Globus pallidus (tissue), 1 donor: ENCODE measurements around the gene DRAXIN.
A peak's percentile ranks its signal among the peaks of the same experiment; 100 is the strongest.

ENCODE experiments used
- DNase-seq: peaks from one replicate; pipeline ENCODE4 v3.0.0-alpha.2; 2015; ENCODE audit warnings: low spot score

Gene DRAXIN

DNA sequence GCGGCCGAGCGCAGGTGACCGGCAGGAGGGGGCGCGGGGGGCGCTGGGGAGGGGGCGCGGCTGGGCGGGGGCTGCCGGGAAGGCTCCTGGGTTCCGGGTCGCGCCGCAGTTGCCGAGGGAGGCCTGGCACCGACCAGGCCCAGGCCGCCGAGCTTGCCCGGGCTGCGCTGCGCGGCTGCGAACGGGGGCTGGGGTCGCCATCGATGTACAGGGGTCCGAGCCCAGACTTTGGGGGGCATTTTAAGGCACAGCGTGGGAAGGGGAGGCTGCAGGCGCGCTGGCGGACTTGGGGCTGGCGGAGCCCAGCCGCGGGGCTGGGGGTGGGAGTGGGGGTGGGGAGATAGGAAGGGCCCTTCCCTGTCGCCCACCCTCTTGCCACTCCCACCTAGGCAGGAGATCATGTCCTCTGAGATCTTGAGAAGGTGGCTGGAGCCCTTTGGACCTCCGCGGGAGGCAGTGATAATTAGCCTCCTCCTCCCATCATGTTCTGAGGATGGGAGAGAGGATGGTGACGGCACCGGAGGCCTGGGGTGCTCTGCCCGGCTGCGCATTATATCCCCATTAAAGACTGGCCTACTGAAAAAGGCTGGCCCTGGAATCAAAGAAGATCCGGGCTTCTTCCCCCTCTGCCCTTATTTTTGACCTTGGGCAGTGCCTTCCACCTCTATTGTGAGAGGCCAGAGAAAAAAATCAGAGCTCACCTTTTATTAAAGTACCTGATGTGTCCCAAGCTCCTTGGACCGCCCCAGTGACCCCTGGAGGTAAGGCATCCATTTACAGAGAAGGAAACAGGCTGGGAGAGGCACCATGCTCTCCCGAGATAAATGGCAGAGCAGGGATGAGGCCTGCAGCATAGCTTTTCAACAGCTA, 36.3 kb upstream of the DRAXIN start:
- DNase-seq, result no peak

DNA sequence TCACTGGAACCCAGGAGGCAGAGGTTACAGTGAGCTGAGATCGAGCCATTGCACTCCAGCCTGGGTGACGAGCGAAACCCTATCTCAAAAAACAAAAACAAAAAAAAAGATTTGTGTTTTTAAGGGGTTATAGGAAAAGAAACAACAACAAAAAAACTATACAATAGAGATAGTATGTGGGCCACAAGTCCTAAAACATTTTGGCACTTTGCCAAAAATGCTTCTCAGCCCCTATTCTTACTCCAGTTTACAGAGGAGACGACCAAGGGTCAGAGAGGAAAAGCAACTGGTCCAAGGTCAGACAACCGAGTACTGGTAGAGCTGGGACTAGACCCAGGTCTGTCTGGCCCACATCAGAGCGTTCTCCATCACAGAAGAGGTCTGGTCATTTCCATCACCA, 33.9 kb upstream of the DRAXIN start:
- no peak for DNase-seq

DNA sequence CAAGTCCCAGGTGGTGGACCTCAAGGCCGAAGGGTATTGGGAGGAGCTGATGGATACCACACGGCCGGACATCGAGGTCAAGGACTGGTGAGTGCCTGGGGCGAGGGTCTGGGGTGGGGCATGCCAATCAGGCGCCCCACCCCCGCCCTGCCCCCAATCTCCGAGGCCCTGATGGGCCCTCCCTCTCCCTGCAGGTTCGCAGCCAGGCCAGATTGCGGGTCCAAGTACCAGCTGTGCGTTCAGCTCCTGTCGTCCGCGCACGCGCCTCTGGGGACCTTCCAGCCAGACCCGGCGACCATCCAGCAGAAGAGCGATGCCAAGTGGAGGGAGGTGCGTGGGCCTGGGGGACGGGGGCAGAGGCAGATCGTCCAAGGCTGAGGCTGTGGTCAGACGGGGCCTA, 33.0 kb upstream of the DRAXIN start:
- DNase-seq, result no peak

DNA sequence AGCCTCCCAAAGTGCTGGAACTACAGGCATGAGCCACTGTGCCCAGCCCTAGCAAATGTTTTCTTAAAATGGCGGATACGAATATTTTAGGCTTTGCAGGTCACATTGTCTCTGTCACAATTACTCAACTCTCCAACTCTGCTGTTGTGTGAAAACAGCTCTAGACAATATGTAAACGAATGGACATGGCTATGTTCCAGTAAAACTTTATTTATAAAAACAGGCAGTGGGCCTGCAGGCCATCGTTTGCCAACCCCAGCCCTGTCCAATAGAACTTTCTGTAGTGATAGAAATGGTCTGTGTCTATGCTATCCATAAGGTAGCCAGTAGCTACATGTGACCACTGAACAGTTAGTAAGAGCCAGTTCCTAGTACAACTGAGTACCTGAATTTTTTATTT, 31.8 kb upstream of the DRAXIN start:
- DNase-seq, result no peak

DNA sequence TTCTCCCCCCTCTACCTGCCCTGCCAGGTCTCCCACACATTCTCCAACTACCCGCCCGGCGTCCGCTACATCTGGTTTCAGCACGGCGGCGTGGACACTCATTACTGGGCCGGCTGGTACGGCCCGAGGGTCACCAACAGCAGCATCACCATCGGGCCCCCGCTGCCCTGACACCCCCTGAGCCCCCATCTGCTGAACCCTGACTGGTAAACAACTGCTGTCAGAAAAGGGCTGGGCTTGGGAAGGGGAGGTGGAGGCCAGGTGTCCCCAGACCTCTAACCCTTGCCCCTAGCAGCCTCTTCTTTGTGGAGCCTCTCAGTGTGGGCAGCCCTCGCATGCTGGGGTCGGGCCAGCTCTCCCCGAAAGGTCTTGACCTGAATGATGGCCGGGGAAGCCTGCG, 30.4 kb upstream of the DRAXIN start:
- DNase-seq, result no peak

DNA sequence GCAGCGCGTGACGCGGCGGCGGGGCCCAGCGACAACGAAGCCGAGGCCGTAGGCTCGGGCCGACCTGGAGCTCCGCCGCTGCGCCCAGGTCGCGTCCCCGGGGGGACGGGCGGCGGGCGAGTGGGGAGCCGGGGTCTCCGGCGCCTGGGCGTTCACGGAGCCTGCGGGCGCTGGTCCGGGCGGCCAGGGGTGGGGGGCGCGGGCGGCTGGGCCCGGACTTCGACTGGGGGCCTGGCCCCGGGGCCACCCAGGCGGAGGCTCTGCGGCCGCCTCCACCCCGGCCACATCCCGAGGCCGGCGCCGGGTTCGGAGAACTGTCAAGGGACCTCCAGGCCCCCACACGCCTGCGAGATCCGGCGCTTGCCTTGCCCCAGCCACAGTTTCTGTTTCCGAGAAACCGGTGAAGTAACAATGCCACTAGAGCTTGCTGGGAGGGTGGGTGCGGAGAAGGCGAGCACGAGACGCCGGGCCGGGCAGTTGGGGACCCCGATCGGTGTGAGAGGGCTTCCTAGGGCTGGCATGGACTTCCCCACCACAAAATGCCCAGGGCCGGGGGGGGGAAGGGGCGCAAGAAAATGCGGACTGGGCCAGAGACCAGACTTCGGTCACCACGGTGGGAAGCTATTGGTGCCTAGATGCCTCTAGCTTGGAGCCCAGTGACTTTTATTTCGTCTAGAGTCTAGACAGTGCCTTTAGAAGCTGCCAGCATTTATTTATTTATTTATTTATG, 27.0 kb upstream of the DRAXIN start:
- DNase-seq, result no peak

DNA sequence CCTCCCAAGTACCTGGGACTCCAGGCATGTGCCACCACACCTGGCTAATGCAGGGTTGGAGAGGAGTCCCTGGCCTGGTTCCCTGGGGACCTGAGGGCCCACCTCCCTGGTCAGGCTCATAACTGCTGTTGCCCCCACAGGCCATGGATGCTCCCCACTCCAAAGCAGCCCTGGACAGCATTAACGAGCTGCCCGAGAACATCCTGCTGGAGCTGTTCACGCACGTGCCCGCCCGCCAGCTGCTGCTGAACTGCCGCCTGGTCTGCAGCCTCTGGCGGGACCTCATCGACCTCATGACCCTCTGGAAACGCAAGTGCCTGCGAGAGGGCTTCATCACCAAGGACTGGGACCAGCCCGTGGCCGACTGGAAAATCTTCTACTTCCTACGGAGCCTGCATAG, 23.0 kb upstream of the DRAXIN start:
- no peak for DNase-seq

DNA sequence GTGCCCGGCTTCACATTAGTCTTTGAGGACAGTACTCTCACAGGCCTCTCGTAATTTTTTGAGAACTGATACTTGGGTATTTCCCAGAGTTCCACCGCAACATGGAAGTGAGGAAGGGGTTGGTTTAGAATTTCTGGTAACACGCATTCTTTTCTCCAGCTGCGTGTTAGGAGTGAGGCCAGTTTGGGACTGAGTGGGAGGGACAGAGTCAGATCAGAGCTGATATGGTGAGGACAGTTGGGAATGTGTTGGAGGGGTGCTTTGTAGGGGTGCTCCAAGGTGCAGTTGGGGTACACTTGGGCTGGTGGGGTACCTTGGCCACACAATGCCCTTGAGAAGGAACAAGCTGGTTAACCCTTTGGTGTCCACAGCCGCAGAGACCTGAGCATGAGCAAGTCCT, 20.8 kb upstream of the DRAXIN start:
- DNase-seq, result no peak

DNA sequence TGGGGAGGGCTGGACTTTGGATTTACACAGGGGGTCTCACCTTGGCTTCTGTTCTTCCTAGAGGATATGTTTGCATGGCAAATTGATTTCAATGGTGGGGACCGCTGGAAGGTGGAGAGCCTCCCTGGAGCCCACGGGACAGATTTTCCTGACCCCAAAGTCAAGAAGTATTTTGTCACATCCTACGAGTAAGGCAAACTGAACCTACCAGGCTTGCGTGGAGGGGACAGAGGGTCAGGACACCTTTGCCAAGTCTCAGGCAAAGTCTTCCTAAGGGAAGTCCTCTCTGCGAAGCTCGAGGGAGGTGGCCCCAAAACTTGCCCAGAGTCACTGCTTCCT, 20.3 kb upstream of the DRAXIN start:
- no peak for DNase-seq

DNA sequence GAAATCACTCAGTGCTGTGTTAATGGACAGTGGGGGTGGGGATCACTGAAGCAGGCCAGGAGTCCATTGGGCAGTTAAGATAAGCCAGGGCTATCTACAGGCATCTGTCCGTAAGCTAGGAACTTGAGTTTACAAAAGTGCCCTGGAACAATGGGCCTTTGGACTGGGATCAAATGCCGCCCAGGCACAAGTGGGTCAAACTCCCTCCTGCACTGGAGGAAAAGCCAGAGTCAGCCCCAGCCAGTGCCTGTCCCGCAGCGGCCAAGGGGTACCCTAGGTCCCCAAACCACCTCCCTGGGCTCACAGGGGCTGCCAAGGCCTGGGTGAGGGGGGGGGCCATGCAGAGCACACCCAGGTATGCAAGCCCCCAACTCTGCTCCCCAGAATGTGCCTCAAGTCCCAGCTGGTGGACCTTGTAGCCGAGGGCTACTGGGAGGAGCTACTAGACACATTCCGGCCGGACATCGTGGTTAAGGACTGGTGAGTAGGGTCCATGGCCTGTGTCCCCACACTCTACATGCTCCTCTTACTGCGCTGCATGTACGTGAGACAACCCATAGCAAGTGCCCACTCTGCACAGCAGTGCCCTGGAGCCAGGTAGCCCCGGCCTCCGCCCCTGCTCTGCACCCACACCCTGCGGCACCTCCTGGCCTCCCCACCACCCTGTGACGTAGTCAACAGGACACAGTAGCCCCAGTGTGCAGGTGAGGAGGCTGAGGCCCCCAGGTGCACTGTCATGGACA, 19.8 kb upstream of the DRAXIN start:
- no peak for DNase-seq

DNA sequence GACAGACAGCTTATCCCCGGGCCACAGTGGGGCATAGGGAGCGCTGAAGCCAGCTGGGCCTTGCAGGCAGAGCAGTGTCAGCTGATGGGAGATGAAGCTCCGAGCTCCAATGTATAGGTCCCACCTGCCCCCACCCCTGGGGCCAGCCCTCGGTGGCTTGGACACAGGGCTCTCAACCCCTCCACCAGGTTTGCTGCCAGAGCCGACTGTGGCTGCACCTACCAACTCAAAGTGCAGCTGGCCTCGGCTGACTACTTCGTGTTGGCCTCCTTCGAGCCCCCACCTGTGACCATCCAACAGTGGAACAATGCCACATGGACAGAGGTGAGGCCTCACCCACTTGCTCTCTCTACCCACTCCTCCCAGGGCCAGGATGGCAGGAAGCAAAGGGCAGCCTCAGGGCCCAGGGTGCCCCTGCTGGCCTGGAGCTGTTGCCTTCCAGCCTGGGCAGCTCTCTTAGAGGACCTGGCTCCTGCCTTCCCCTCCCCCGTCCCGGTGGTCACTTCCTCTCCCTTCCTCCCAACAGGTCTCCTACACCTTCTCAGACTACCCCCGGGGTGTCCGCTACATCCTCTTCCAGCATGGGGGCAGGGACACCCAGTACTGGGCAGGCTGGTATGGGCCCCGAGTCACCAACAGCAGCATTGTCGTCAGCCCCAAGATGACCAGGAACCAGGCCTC, 18.3 kb upstream of the DRAXIN start:
- no peak for DNase-seq

DNA sequence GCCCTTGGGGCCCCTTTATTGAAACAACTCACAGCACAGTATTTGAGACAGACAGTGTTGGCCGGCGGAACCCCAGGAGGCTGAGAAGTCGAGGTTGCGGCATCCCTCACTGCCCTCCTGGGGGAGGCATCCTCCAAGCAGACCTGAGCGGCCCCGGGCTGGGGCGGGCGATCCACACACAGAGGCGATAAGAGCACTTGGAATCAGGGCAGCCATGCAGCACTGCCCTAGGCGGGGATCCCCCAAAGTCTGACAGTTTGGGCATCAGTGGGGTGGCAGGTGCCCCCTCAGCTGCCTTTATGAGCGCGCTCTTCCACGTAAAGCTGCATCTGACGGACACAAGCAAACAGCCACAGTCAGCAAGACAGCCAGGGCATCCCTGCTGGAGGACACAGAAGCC, 17.0 kb upstream of the DRAXIN start:
- DNase-seq, result no peak

DNA sequence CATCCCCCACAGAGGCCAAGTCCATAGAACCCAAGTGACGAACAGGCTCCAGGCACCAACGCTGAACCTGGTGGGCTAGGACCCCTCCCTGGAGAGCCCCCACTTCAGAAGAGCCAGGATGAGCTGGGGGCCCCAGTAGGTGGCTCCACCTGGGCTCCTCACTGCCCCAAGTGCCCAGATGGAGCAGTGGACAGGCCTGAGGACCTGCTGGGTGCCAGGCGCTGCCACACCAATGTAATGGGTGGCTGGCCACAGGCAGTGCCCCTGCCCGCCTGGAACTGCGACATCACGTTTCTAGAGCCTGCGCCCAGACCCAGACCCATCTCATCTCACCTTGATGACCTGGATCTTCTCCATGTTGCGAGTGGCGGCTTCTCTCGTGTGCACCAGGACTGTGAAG, 16.2 kb upstream of the DRAXIN start:
- DNase-seq, result no peak

DNA sequence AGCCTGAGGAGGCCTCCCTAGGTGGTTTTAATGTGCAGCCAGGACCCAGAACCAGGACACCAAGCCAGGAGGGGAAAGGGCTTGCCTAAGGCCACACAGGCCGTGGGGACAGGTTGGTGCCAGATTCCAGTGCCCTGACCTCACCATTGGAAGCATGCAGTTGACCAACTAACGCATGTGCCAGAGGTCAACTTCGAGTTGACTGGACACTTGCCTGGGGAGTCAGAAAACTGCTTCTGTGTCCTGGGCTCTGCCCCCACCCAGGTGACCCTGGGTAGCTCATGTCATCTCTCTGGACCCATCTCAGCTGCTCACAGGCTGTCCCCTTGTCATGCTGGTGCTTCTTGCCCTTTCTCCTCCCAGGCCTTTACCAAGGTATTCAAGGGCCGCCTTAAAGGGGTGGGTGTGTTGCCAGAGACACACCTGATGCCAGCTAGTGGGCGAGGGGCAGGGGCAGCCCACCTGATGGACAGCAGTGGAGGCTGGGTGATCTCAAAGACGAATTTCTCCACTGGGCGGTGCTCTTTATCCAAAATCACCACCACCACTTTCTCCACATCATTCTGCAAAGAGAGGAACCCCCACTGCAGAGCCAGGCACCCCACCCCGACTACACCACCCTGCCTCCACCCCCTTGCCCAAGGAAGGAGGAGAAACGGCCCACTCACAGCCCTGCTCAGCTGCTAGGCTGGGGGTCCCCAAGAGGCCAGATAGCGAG, 15.0 kb upstream of the DRAXIN start:
- DNase-seq, result no peak

DNA sequence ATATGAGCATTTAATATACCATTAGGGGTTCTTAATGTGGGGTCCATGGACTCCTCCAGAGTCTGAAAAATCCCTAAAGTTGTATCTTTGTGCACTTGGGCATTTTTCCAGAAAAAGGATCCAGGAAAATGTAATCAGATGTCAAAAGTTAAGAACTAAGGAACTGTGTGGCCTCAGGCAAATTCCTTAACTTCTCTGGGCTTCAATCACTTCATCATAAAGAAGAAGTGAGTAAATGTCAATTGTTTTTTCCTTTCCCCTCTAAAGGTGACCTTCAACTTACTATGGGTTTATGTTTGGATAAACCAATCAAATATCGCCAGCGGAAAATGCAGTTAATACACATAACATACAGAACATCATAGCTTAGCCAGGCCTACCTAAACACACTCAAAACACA, 13.1 kb upstream of the DRAXIN start:
- DNase-seq, result no peak

DNA sequence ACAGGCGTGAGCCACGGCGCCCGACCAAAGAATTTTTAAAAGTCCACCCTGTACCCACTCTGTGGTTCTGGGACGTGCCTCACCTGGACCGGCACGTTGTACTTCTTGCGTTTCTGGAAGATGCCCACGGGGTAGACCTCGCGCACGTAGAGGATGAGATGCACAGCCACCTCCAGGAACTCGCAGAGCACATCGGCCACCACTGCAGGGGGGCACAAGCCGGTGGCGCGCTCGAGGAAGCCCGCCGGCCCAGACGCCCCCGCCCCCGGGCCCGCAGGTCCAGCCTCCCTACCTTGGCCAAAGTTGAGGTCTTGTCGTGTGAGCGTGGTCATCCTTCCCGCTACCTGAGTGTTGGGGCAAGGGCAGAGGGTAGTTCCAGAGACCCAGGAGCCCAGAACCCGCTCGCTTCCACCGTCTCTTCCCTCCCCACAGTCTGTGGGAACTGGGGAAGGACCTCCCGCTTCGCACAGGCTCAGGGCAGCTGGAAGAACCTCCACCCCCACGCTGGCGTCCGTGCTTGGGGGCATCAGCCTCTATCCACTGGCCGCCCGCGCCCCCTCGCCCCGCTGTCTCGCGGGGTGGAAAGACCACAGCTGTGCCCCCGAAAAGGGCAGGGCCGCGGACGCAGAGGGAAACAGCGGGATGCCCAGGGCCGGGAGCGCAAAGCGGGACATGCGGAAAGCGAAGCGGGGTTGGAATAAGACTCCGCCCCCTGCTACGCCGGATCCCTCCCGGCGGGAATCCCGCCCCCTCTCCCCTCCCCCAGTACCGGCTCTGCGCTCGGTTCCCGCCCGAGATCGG, 11.0 kb upstream of the DRAXIN start:
- DNase-seq, result no peak

DNA sequence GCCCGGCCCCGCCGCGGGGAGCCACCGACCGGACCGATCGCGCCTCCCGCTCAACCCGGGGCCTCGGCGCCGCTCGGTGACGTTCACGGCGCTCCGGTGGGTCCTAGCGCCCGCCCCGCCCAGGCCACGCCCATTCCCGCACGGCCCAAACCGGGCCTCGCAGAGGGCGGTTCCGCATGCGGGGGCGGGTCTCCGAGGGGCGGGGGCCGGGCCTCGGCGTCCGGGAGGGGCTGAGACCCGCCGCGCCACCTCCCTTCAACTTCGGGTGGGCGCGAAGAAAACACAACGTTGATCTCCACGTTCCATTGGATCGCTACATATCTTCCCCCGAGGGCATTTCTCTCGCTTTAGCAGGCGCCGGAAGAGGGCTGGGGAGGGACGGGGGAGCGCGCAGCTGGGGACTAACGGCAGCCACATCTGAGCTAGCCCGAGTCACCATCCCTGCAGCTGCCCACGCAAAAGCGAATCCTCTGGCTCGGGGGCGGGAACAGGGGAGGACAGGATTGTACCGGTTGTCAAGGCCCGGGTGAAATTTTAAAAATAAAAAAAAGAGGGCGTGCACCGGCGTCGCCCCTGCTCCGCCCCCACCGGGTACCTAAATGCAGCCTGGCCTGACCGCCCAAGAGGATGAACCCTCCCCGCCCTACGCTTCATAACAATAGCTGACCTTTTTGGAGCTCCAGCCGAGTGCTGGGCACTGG, 10.3 kb upstream of the DRAXIN start, which contains the start of gene MAD2L2:
MAD2L2 (minus strand) TSS at position 78 of the 701 bp plus-strand sequence. CDS start 547 bp downstream, outside the sequence.
- peak; percentile 85 for DNase-seq

DNA sequence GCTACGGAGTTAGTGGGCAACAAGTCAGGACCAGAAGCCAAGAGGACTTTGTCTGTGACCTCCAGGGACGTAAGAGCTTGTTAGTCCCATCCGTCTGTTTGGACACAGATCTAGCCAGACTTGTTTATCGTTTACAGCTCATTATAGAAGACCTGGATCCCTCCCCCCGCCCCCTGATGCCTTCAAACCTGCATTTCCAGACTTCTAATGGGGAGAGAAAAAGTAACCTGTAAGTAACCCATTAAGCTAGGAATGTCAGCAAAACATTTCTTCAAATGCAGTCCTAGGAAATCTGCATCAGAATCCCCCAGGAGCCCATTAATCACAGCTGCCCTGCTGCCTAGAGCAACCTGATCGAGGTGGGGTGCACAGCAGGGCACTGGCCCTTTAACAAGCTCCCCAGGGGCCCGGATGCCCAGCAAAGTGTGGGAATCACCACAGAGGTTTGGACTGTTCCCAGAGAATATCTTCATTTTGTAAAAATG, 9.2 kb upstream of the DRAXIN start:
- DNase-seq, result no peak

DNA sequence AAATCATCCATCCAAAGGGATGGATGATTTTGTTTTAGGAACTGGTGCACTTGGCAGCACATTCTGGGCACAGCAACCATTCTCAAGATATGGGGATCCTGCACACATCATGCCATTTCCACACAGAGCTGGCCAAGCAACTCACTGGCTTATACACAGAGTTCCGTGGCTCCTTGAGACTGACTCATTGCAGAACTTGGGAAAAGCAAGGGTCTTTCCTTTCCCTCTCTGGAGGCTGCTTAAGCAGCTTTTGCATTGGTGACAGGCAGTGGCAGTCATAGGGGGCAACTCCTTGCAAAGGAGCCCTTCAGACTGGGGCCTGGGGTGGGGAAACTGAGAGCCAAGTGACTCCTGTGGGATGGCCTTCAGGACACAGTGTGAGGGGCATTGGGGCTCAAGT, 8.7 kb upstream of the DRAXIN start:
- no peak for DNase-seq

DNA sequence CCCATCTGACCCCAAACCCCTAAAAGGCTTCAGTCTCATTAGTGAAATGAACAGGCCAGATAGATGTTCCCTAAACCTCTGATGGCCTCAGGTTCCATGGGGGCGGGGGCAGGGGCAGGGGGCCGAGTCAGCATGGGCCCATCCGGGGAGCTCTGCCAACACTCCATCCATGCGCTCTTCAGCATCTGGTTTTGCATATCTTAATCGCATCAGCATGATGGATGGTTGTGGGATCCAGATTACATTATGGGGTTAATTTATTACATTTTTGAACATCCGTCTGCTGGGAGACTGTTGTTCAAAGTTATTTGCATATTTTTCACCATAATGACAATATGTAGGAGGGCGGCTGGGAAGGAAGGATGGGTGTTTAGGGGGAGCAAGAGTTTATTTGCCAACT, 7.4 kb upstream of the DRAXIN start:
- no peak for DNase-seq
